DLD1 (cell line): ENCODE measurements around the gene CRACR2A.

Source experiments
- in situ Hi-C: cut with HindIII; loops from 2 replicates; pipeline ENCODE4 v1.10.0; 2017; ENCODE audit warnings: low sequenced_read_pairs

The CRACR2A gene

DNA sequence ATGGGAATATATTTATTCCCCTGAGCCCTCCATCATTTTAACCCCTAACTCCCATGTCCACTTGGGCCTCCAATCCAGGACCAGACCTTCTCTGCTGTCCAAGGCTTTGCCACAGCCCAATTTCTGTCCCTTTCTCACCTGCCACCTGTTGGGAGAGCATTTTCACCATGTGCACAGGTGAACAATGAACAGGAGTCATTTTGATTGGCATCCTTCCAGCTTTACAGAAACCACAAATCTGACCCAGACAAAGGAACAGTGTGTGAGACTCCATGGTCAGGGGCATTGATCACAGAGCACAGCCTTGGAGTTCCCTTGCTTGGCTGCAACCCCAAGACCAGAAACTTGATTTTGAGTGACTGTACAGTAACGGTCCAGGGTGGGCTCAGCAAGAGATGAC, 91.9 kb downstream of the CRACR2A start:
- in situ Hi-C loops = loop anchor here (10.0 kb wide), 1 partner anchor 336 kb away; no protein-coding TSS in a partner anchor

DNA sequence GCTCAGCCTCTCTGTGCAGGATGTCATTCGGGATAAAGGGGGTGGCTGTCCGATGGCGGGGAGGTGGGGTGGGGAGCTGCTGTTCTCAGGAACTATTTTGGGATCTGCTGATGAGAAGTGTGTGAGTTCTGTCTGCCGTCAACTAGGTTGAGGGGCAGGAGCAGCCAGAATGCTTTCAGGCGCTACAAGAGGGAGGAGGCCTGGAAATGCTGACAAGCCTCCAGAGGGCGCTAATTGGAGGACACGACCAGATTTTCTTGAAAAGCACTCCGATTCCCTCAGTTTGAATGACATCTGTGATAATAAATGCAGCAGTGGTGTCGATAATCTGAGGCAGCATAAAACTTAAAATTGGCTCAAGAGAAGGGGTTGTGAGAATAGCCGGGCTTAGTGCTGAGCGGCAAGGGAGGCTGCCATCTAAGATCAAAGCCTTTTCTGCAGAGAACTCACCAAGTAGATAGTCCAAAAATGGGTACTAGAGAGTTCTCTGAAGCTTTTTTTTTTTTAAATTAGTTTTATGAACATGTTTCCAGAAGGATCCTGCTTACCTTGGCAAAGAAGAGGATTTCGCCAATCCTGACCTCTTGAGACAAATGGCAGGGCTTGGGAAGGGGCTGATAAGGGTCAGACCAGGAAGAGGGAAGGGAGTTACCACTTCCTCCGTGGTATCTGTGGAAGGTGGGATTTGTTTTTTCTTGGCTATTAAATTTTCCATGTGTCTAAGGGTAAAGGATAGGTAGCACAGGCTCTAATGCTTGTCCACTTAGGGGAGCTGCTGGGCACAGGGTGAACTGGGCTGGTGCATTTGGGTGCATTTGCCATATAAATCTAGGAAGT, 94.4 kb downstream of the CRACR2A start:
- in situ Hi-C loops = no loop called here

DNA sequence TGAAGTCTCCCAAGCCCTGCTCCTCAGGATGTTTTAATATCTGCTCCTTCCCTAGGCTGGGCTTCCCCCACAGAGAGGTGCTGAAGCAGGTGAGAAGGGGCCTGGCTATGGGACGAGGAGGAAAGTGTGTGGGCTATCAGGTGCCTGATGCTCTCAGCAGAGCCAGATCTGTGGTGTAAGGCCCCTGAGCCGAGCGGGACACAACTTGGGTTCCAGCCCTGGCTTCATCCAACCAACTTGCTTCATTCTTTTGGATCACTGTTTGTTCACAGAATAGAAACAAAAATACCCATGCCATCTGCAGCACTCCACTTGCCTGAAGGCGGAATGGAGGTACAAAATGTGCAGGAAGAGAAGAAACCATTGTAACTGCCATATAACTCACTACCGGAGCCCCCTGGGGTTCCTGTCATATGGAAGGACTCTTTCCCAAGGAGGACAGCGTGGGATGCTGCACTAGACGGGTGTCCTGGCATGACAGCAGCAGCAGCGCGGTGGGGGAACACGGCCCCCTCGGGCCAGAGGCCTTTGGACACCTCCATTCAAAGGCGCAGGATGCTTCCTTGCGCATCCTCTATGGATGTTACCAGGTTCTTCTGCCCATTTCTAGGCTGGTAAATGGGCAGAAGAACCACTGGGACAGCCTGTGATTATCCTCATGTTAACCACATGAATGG, 95.8 kb downstream of the CRACR2A start:
- in situ Hi-C loops = no loop called here

DNA sequence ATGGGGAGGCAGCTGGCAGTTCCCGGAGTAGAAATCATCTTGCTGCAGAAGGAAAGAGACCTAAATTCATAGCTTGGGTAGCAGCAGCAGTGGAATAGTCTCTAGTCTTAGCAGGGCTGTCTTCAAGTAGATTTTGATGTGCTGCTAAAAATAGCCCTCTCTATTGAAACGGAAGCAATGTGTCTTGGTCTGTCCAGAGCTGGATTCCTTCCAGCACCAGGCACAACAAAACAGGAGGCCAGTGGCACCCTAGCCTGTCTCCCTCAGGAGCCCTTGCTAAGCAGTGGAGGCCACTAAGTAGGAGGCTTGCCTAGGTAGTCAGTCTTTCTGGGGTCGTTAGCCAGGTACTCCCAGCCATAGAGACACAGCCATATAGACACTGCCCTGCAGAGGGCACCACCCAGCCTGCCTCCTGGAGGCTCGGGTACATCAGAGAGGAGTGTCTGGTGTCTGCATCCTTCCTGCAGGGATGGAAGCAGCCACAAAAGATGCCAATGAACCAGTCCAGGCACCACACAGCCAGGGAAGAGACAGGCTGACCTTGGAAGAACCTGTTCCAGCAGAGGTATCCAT, 97.5 kb downstream of the CRACR2A start:
- in situ Hi-C loops = no loop called here

DNA sequence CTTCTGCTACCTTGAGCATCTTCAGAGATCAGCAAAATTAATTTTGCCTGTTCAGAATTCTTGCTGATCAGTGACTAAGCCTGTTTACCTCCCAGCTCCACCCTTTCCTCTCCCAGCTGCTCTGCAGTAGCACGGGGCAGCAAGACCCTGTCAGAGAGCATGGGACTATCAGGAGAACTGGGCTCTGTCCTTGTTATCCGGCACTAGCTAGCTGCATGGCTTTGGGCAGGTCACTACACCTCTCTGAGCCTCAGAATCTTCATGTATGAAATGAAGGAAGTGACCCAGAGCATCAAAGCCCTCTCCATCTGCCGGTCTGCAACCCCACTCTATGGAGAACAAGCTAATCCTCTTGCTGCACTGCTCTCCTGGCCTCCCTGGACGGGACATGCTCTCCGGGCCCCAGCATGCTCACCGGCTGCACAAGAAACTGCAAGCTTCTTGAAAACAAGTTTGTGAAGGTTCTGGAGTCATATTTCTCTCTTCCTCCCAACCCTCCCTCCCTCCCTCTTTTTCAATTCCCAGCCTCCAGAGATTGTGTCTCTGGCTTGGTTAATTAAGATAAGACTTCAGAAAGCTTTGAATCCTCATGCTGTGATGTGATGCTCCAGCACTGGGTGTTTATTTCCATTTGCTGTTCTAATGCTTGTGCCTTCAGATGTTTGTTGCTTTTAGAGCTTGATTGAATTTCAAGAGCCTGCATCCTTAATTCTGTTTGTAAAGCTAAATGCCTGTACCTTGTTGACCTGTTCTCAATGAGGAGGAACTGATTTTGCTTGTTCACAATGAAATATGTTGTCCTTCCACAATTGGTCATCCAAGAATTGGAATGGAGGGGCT, 101.1 kb downstream of the CRACR2A start:
- in situ Hi-C loops = no loop called here

DNA sequence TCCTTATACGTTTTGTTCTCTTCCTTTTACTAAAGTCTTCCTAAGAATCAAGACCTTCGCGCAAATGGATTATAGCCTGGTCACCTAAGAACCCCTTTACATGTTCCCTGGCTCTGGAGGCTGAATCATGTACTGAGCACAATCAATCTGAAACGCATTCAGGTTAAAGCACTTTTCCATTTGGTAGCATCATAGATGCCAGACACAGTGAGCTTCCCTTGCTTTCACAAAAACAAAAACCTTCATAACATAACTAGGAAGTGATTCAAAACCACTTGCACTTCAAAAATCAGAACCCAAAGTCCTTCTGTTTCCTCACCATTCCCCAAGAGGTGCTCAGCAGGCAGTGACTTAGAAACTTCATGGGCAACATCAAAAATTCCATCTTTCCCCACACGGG, 105.4 kb downstream of the CRACR2A start:
- in situ Hi-C loops = no loop called here

DNA sequence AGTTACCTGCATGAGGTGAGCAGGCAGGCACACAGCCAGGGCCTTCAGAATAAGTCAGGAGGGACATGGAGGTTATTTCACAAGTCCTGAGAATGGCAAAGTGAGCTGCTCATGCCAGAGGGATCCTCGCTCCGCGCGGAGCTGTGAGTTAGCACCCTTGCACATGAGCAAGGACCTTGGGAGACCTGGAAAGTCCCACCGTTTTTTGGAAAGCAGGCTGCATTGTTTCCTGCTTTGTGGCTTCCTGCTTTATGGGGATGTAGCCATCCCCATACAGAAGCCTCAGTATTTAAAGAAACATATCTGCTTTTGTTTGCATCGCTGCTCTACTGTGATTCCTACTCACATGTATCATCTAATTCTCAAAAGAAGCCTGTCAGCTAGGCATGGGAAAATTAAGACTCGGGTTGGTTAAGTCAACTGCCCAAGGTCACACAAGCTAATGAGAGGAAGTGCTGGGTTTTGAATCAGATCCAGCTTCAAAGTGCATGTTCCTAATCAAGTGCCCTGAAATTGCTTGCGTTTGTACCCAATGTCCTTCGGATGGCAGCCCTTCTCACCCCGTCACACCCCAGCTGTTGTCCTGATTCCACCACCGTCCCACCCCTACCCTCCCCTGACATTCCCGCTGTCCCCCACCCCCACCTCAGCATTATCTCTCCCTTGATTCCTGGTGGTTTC, 106.2 kb downstream of the CRACR2A start:
- in situ Hi-C loops = no loop called here

DNA sequence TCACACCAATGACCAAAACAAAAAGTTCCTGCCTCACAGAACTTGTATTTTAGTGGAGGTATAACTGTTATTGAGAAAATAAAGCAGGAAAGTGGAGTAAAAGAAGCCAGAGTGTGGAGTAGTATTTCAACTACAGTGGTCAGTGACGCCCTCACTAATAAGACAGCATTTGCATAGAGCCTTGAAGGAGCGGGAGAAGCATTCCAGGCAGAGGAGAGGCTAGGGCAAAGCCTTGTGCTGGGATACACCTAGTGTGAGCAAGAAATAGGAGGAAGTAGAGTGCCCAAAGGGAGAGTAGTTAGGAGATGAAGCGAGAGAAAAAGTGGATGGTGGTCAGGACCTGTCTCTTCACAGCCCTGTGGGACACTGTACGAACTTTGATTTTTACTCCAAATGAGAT, 107.8 kb downstream of the CRACR2A start:
- in situ Hi-C loops = no loop called here

DNA sequence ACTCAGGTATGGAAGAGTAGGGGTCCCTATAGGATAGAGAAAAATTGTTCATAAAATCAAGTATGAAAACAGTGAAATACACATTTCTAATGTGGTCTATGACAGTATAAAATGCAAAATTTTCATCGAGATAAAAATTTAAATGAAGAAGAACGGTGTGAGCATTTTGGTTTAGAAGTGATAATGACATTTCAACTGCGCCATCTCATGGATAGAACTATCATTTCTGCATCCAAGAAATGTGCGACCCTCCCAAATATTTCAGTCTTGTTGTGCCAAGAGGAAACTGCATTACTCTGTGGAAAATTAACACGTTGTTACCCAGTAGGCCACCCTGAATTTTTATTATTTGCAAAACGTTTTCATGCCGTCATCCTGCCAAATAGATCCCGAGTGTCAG, 108.8 kb downstream of the CRACR2A start:
- in situ Hi-C loops = no loop called here

DNA sequence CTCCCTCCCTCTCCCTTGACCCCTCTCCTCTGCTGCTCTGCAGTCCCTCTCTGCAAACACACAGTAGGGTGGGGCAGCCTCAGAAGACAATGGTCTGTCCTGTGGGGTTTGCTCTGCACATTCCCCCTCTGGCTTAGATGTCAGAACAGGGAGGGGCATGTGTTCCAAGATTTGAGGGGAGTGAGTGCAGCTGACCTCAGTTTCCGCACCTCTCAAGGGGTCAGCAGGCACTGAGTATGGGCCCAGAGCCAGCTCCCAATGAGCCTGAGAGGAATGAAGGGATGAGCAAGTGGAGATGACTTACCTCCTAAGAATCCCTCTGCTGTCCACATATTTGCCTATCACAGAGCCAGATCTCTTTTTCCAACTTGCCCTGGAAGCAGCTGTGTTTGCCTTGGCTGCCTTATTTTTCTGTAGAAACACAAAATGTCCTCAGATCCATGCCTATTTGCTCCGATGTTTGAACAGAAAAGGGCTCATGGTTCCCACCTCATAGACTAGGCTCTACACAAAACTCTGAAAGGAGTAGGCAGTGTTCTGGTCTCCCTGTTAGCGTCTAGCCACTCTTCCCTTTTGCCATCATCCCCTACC, 111.4 kb downstream of the CRACR2A start:
- in situ Hi-C loops = no loop called here

DNA sequence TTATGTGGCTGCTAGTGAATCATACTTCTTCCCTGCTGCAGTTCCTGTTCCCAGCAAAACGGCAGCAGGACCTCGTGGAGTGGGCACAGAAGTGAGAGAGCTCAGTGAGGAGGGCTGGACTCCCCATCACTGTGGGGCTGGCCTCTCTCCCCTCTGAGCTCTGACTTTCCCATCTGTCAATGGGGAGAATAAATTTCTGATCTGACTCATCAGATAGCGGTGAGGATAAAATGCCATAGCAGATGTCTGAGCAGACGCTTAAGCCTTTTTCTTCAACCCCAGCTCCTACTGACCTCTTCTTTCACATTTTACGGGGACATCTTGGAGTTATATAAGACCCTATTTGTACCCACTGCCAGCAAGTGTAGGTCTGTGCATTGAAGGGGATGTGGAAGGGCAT, 116.6 kb downstream of the CRACR2A start:
- in situ Hi-C loops = no loop called here

DNA sequence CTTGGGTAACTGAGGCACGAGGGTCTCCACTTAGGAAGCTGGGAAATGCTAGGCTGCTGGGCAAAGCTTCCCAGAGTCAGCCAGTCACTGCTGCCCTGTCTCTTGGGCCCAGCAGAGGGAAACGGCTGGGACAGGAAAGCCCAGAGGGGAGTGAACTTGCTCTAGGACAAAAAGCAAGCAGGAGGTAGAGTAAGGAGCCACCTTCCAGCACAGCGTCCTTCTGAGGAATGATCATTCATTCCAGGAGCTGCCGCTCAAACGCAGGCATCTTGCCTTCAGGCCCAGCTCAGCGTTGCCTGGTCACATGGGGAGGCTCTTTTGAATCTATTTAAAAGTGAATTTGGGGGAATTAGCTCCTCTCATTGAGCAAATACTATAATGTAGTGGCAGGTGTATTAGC, 118.6 kb downstream of the CRACR2A start:
- in situ Hi-C loops = no loop called here

DNA sequence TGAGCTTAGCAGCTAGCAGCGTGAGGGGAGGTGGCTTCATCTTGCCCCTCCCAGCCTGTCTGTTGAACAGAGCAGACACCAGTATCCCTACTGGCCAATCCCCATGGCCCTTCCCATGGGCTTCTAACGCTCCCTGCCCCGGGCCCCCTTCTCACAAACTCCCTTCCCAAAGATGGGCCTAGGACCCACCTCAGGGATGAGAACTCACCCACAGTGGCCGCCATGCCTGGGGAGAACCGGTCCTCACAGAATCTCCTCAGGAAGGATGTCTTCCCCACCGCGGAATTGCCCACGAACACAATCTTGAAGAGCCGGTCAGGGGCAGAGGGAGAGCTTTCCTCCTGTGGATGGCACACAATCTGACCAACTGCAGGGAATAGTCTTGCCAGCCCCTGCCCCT, 119.5 kb downstream of the CRACR2A start:
- in situ Hi-C loops = no loop called here

DNA sequence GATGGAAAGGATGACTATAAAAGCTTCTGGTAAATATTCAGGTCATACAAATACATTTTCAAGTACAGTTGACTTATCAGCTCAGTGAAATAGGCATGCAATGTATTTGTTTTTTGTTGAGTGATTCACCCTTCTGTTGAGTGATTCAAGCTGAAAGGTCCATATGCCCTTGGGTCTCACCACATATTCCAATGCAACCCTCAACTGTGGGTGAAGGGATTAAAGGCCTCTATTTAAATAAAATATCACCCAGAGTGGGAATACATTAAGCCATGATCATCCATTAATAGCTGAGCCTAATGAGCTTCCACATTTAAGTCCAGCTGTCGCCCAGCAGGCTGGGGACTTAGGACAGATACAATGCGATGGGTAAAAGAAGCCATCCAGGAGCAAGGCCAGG, 120.2 kb downstream of the CRACR2A start:
- in situ Hi-C loops = no loop called here

DNA sequence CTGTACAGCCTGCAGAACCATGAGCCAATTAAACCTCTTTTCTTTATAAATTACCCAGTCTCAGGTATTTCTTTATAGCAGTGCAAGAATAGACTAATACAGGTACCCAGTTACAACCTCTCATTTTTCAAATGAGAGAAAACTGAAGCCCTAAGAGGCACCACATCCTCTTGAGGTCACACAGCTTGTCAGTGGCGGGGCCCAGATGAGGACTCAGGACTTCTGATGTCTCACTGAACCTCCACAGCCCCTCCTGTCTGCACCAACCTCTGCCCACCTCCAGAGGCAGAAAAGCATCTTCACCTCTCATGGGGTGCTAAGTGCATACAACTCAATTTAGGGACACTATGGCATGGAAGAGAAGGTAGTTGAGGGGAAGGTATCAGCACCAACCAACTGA, 120.7 kb downstream of the CRACR2A start:
- in situ Hi-C loops = no loop called here

DNA sequence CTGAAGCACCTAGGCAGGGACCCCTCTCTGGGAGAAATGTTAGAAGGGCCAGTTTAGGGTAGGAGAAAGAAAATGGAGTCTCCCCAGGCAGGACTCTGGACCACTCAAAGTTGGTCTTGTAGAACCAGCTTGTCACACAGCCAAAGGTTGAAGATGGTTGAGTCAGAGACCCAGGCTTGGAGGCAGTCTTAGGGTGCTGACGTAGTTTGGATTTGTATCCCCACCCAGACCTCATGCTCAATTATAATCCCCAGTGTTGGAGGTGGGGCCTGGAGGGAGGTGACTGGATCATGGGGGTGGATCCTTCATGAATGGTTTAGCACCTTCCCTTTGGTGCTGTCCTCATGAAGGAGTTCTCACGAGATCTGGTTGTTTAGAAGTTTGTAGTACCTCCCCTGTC, 121.2 kb downstream of the CRACR2A start:
- in situ Hi-C loops = no loop called here

DNA sequence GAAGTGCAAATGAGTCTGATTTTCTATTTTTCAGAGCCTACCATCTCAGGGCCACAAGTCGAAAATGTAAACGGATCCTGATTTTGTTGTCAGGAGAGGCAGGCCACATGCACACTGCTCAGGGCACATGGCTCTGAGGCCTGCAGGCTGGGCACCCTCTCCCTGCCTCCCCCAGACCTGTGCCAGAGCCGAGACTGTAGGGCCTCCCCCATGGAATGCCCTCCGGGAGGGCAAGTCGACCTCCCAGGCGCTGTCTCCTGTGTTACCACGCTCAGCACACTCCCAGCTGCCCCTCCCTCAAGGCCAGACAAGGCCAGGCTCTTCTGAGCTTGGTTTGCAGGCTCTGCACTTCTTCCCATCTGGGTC, 121.7 kb downstream of the CRACR2A start:
- in situ Hi-C loops = no loop called here

DNA sequence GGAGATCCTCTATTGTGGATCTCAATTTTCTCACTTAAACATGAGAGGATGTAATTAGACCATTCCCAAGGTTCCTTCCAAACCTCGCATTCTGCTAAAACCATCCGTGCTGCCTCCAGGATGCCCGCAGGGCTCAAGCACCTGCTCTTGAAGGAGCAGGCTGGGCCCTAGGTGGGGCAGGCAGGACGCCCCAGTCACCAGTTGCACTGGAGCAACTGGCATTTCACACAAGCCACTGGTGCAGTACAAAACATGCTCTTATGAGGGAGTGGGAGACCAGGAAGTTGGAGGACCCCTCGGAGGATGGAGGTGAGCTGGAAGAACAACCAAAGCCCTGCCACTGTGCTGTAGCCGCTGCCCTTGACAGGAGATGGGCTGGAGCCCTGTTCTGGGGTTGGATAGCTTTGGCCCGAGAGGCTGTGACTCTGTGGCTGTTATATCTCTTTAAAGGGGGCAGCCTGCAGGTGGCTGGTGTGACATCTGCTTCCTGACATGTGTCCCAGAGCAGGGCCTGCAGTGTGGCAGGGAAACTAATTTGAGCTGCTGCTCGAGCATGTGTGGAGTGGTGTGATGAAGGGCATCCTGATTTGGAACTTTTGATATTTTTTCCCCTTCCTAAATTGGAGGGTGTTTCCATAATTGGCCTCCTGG, 122.2 kb downstream of the CRACR2A start:
- in situ Hi-C loops = no loop called here

DNA sequence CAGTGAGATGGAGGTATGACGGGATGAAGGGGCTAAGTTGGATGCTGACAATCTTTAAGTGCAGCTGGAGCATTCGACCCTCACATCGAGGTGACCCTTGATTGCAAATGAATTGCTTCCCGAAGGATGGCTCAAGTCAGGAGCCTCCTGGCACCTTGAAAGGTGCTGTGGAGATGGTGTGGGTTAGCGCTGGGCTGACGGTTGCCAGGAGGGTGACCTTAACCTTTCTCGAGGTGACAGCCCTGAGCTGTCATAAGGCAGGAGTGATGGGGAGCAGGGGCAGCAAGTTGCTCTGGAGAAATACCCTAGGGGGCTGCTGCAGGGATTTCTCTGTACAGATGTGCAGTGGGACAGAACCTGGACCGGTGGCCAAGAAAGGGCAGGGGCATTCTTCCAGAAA, 122.8 kb downstream of the CRACR2A start:
- in situ Hi-C loops = no loop called here
